ENCODE measurements around the gene LTBP1. TPM values are rescaled to one million over a fixed set of nuclear protein-coding genes. Genes with fewer than 3 reads are reported as not detected.

The LTBP1 gene
- total RNA-seq, 2 experiments from 2014 or later = 0.06 TPM; not detected in 1

DNA sequence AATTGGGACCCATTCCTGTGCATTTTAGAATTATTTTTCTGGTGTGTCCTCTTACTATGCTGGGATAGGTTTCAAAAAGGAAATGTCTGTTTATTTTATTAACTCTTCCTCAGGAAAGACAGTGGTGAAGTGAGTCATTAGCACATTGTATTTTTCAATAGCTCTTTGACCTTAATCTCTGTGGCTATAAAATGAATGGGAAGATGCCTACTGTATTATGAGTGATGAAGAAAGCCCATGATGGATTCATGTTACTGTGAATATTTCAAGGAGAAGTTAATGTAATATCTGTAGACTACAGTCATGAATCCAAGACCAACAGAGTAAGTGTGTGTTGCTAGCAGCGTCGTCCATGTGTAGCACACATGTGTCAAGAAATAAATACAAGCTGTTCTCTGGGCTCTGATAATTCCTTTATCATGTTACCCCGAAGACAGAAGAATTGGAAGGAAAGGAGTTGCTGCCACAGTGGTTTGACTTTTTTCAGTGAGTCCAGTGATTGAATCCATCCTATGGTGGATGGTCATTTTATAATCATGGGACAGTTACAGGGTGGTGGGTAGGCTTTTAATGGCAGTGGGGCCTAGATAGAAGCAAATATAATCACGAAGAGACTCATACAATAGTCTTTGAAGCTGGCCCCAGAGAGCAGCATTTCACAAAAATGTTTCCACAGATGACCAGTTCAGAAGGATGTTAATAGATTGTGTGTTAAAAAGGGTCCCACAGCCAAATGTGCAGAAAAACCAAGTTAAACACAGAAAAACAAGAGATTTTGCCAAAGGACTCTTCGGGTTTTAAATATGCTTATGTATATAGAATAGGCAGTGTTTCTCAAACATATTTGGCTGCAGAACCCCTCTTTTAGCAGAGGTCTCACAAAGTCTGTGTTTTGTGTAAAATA lies 290.0 kb downstream of the LTBP1 start:
- Mint-ChIP-seq H3K36me3 (ENCODE audit: low read depth) (no peaks in the 10 kb centered on the region), H3K4me3 (no peak overlapping the region), H3K9me3 (no peaks in the 10 kb centered on the region), H3K4me1 (ENCODE audit: low read depth) (no peaks in the 10 kb centered on the region), H3K27ac (no peak overlapping the region), H3K27me3 (peaks cover 5% of the 10 kb centered on the region)
- Histone ChIP-seq H3K9me3 (ENCODE audit: control insufficient read depth in 1 of 2, insufficient read depth in 1 of 2, low read length in 2 of 2) (no peaks in the 10 kb centered on the region), H3K4me3 (ENCODE audit: low read length) (no peak overlapping the region), H3K27me3 (ENCODE audit: control insufficient read depth in 1 of 2, insufficient read depth in 2 of 2, low read length in 2 of 2) (no peaks in the 10 kb centered on the region), H3K4me1 (ENCODE audit: insufficient read depth, low read length) (no peaks in the 10 kb centered on the region), H3K36me3 (ENCODE audit: insufficient read depth, low read length) (no peaks in the 10 kb centered on the region), H3K27ac (ENCODE audit: low read depth in 1 of 2, low read length in 2 of 2) (no peak overlapping the region)
- intact Hi-C loops (cut with DNase I, micrococcal nuclease) = no loop called here
- TF ChIP-seq, protein P1, sequence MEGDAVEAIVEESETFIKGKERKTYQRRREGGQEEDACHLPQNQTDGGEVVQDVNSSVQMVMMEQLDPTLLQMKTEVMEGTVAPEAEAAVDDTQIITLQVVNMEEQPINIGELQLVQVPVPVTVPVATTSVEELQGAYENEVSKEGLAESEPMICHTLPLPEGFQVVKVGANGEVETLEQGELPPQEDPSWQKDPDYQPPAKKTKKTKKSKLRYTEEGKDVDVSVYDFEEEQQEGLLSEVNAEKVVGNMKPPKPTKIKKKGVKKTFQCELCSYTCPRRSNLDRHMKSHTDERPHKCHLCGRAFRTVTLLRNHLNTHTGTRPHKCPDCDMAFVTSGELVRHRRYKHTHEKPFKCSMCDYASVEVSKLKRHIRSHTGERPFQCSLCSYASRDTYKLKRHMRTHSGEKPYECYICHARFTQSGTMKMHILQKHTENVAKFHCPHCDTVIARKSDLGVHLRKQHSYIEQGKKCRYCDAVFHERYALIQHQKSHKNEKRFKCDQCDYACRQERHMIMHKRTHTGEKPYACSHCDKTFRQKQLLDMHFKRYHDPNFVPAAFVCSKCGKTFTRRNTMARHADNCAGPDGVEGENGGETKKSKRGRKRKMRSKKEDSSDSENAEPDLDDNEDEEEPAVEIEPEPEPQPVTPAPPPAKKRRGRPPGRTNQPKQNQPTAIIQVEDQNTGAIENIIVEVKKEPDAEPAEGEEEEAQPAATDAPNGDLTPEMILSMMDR (IDR thresholded peaks at IDR 0.05) = no peak
- ATAC-seq (ENCODE audit: poor library complexity) (no peak), DNase-seq (no peak)
- ChIA-PET POLR2A (no interaction called here), CTCF (interaction anchor here (0.6 to 1.1 kb wide), 2 partner anchors 9 to 207 kb away, joined by 3 to 4 read pairs; no protein-coding TSS in a partner anchor)

DNA sequence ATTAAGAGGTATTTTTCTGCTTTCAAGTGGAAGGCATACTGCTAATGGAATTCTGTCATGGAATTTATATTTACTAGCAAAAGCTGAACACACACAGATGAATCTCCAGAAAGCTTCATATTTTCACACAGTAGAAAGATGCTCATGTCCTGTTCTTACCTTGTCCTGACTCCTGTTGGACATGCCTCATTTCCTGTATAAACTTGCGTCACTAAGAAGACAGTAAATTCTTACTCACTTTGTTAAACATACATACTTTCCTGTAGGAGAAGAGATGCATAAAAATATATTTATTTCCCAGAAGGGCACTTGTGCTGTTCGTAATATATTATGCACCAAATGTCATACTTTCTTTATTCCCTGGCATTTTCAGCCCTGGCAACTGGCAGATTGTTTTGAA lies 291.4 kb downstream of the LTBP1 start:
- no peak for DNase-seq
- no peaks in the 10 kb centered on the region for H3K4me1 ChIP-seq (ENCODE audit: insufficient read depth, low read length)
- Mint-ChIP-seq H3K27ac (no peak overlapping the region), H3K27me3 (no peaks in the 10 kb centered on the region), H3K4me1 (ENCODE audit: low read depth) (no peaks in the 10 kb centered on the region), H3K9me3 (no peaks in the 10 kb centered on the region), H3K36me3 (ENCODE audit: low read depth) (no peaks in the 10 kb centered on the region), H3K4me3 (no peak overlapping the region)
- H3K9me3 ChIP-seq (ENCODE audit: control insufficient read depth in 1 of 2, insufficient read depth in 1 of 2, low read length in 2 of 2) = no peaks in the 10 kb centered on the region
- TF ChIP-seq, protein P1 (IDR thresholded peaks at IDR 0.05) = no peak
- CTCF ChIA-PET = no interaction called here
- H3K4me3 ChIP-seq (ENCODE audit: low read length) = no peak overlapping the region
- POLR2A ChIA-PET = no interaction called here
- no peak overlapping the region for H3K27ac ChIP-seq (ENCODE audit: low read depth in 1 of 2, low read length in 2 of 2)
- no peaks in the 10 kb centered on the region for H3K27me3 ChIP-seq (ENCODE audit: control insufficient read depth in 1 of 2, insufficient read depth in 2 of 2, low read length in 2 of 2)
- no peaks in the 10 kb centered on the region for H3K36me3 ChIP-seq (ENCODE audit: insufficient read depth, low read length)
- ATAC-seq (ENCODE audit: poor library complexity) = no peak
- intact Hi-C loops (cut with DNase I, micrococcal nuclease) = no loop called here

DNA sequence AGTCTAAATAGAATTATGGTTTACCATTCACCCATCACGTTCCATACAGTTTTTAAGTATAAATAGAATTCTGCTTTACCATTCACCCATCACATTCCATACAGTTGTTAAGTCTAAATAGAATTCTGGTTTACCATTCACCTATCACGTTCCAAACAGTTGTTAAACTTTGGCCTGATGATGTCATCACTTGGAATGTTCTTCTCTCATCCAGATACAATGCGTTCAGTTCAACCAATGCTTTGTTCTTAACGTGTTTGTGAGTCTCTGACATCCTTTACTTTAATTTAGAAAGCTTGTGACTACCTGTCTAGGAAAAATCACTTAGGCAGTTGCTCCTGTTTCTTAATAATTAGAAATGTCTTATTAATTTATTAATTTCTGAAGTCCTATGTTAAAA lies 293.4 kb downstream of the LTBP1 start:
- H3K4me3 Mint-ChIP-seq = no peak overlapping the region
- H3K27ac Mint-ChIP-seq = no peak overlapping the region
- TF ChIP-seq, protein P1 (IDR thresholded peaks at IDR 0.05) = no peak
- H3K4me1 ChIP-seq (ENCODE audit: insufficient read depth, low read length) = no peaks in the 10 kb centered on the region
- DNase-seq = no peak
- intact Hi-C loops (cut with DNase I, micrococcal nuclease) = no loop called here
- CTCF ChIA-PET = no interaction called here
- H3K27me3 ChIP-seq (ENCODE audit: control insufficient read depth in 1 of 2, insufficient read depth in 2 of 2, low read length in 2 of 2) = no peaks in the 10 kb centered on the region
- H3K36me3 ChIP-seq (ENCODE audit: insufficient read depth, low read length) = no peaks in the 10 kb centered on the region
- H3K9me3 Mint-ChIP-seq = no peaks in the 10 kb centered on the region
- H3K4me1 Mint-ChIP-seq (ENCODE audit: low read depth) = no peaks in the 10 kb centered on the region
- H3K9me3 ChIP-seq (ENCODE audit: control insufficient read depth in 1 of 2, insufficient read depth in 1 of 2, low read length in 2 of 2) = no peaks in the 10 kb centered on the region
- H3K36me3 Mint-ChIP-seq (ENCODE audit: low read depth) = no peaks in the 10 kb centered on the region
- H3K27me3 Mint-ChIP-seq = no peaks in the 10 kb centered on the region
- no peak for ATAC-seq (ENCODE audit: poor library complexity)
- no peak overlapping the region for H3K4me3 ChIP-seq (ENCODE audit: low read length)
- no peak overlapping the region for H3K27ac ChIP-seq (ENCODE audit: low read depth in 1 of 2, low read length in 2 of 2)
- POLR2A ChIA-PET = no interaction called here
